HG02571 (cell line): ENCODE results near the gene DUXB.

Source experiments
- ATAC-seq: cut with Tn5 transposase; IDR thresholded peaks from one replicate; pipeline ENCODE4 v1.9.1; 2021; ENCODE audit warnings: mild to moderate bottlenecking, moderate library complexity; ENCODE audit not compliant: unreplicated experiment

Gene DUXB

GRCh38 chr16:75660726-75661302, 40.4 kb downstream of the DUXB start:
- no peak for ATAC-seq

- no peak for ATAC-seq
Measured at GRCh38 chr16:75660321-75660720, 40.9 kb downstream of the DUXB start.

- ATAC-seq: no peak
Measured at GRCh38 chr16:75658175-75658574, 43.1 kb downstream of the DUXB start.

- ATAC-seq: no peak
Measured at GRCh38 chr16:75653922-75654321, 47.3 kb downstream of the DUXB start.

GRCh38 chr16:75648265-75649076, 52.8 kb downstream of the DUXB start:
- ATAC-seq: peak; percentile 39

- peak; percentile 82 for ATAC-seq
Measured at GRCh38 chr16:75647492-75648264, 53.6 kb downstream of the DUXB start, which contains the start of the genes KARS1 and TERF2IP. Gene KARS1, minus strand, starts transcription at chr16:75647665. Its CDS starts 26 bp downstream, at chr16:75647639. Gene TERF2IP, plus strand, starts transcription at chr16:75647773. Its CDS starts 110 bp downstream, at chr16:75647883.

GRCh38 chr16:75647112-75647491, 54.2 kb downstream of the DUXB start:
- ATAC-seq: peak; percentile 15

- ATAC-seq: no peak
Measured at GRCh38 chr16:75644240-75645012, 56.8 kb downstream of the DUXB start.
